Cortex of kidney (tissue), 1 donor: ENCODE measurements around the gene B4GALNT3.

Experiments used
- DNase-seq: peaks from one replicate; lab custom pipeline; 2025; lab: John Stamatoyannopoulos, UW

Gene B4GALNT3

GRCh38 chr12:509500-509899 is 49.8 kb downstream of the B4GALNT3 start:
- DNase-seq = no peak

- no peak for DNase-seq
Observed at GRCh38 chr12:510071-510825, 50.5 kb downstream of the B4GALNT3 start.

- no peak for DNase-seq
Observed at GRCh38 chr12:512933-513332, 53.2 kb downstream of the B4GALNT3 start.

- no peak for DNase-seq
Observed at GRCh38 chr12:513446-513845, 53.7 kb downstream of the B4GALNT3 start.

GRCh38 chr12:517538-517937 is 57.8 kb downstream of the B4GALNT3 start:
- DNase-seq = no peak

GRCh38 chr12:520119-520518 is 60.4 kb downstream of the B4GALNT3 start:
- DNase-seq = no peak

GRCh38 chr12:522692-523378 is 63.1 kb downstream of the B4GALNT3 start:
- DNase-seq = no peak

- DNase-seq = no peak
Observed at GRCh38 chr12:524167-524951, 64.6 kb downstream of the B4GALNT3 start.

GRCh38 chr12:526089-526488 is 66.3 kb downstream of the B4GALNT3 start:
- no peak for DNase-seq

GRCh38 chr12:527241-527640 is 67.5 kb downstream of the B4GALNT3 start:
- no peak for DNase-seq

- DNase-seq = no peak
Observed at GRCh38 chr12:527729-528128, 68.0 kb downstream of the B4GALNT3 start.

- no peak for DNase-seq
Observed at GRCh38 chr12:530308-530707, 70.6 kb downstream of the B4GALNT3 start.

- no peak for DNase-seq
Observed at GRCh38 chr12:530821-531220, 71.1 kb downstream of the B4GALNT3 start.

- DNase-seq = no peak
Observed at GRCh38 chr12:531951-532585, 72.3 kb downstream of the B4GALNT3 start.

- DNase-seq = no peak
Observed at GRCh38 chr12:532908-533565, 73.3 kb downstream of the B4GALNT3 start.

GRCh38 chr12:533718-534117 is 74.0 kb downstream of the B4GALNT3 start:
- DNase-seq = no peak

- DNase-seq = no peak
Observed at GRCh38 chr12:534216-534615, 74.5 kb downstream of the B4GALNT3 start.

- DNase-seq = no peak
Observed at GRCh38 chr12:535396-535795, 75.7 kb downstream of the B4GALNT3 start.

GRCh38 chr12:536751-537245 is 77.1 kb downstream of the B4GALNT3 start:
- DNase-seq = no peak

GRCh38 chr12:537772-538171 is 78.0 kb downstream of the B4GALNT3 start:
- DNase-seq = no peak

- DNase-seq = no peak
Observed at GRCh38 chr12:538731-539539, 79.2 kb downstream of the B4GALNT3 start.
